NCI-H1048 (cell line): ENCODE data around the gene OIP5.
"Not testable (repeated sequence)": the region's sequence is repeated elsewhere in the genome, so short reads cannot be mapped to it uniquely, and the experiment has no call there.

Source experiments
- DNase-seq: peaks from one replicate; lab custom pipeline; 2025; lab: John Stamatoyannopoulos, UW

Gene OIP5

GRCh38 chr15:41301587-41301986 lies 30.8 kb downstream of the OIP5 start:
- no peak for DNase-seq

GRCh38 chr15:41301139-41301538 lies 31.3 kb downstream of the OIP5 start:
- not testable (repeated sequence) for DNase-seq

- no peak for DNase-seq
These were observed 39.9 kb downstream of the OIP5 start for GRCh38 chr15:41292521-41292920.

- no peak for DNase-seq
These were observed 41.2 kb downstream of the OIP5 start for GRCh38 chr15:41291065-41291631.

- no peak for DNase-seq
These were observed 42.4 kb downstream of the OIP5 start for GRCh38 chr15:41289953-41290352.

- DNase-seq, result no peak
These were observed 43.9 kb downstream of the OIP5 start for GRCh38 chr15:41288464-41288863.

- DNase-seq, result no peak
These were observed 45.6 kb downstream of the OIP5 start for GRCh38 chr15:41286665-41287333.

- DNase-seq, result no peak
These were observed 47.1 kb downstream of the OIP5 start for GRCh38 chr15:41285285-41285684.

GRCh38 chr15:41284427-41285177 lies 47.8 kb downstream of the OIP5 start:
- no peak for DNase-seq

GRCh38 chr15:41283653-41284426 lies 48.6 kb downstream of the OIP5 start:
- peak; percentile 97 for DNase-seq

GRCh38 chr15:41282980-41283652 lies 49.3 kb downstream of the OIP5 start:
- DNase-seq, result not testable (repeated sequence)

GRCh38 chr15:41282436-41282835 lies 50.0 kb downstream of the OIP5 start:
- DNase-seq, result not testable (repeated sequence)

- DNase-seq, result no peak
These were observed 51.2 kb downstream of the OIP5 start for GRCh38 chr15:41281236-41281635.

GRCh38 chr15:41279535-41280283 lies 52.7 kb downstream of the OIP5 start:
- DNase-seq, result no peak

- DNase-seq, result no peak
These were observed 54.1 kb downstream of the OIP5 start for GRCh38 chr15:41278319-41278718.

GRCh38 chr15:41276831-41277230 lies 55.6 kb downstream of the OIP5 start:
- DNase-seq, result no peak

GRCh38 chr15:41269887-41270286 lies 62.5 kb downstream of the OIP5 start:
- DNase-seq, result no peak

- DNase-seq, result no peak
These were observed 68.5 kb downstream of the OIP5 start for GRCh38 chr15:41263891-41264351.

- DNase-seq, result no peak
These were observed 69.8 kb downstream of the OIP5 start for GRCh38 chr15:41262571-41262970.

- not testable (repeated sequence) for DNase-seq
These were observed 71.5 kb downstream of the OIP5 start for GRCh38 chr15:41260924-41261323.
